Upper lobe of left lung (tissue), 4 donors: ENCODE data around the gene MEGF8.

ENCODE experiments used
- EP300 ChIP-seq, 4 donors: sonication (generic); formaldehyde crosslinking; IDR thresholded peaks; one replicate each; pipeline ENCODE4 v1.5.1; 2017; ENCODE audit warnings: antibody characterized with exemption in 4 of 4, control low read depth in 2 of 4
- POLR2A ChIP-seq, 4 donors: fragments of 450-650 bp; IDR thresholded peaks; one replicate each; pipeline ENCODE4 v1.5.1; 2016 to 2017; ENCODE audit warnings: antibody characterized with exemption in 4 of 4, mild to moderate bottlenecking in 2 of 4
- TF ChIP-seq, protein P1 (sequence below), 6 experiments: fragments of 450-650 bp in 4 of 6; fragments of 200-600 bp in 2 of 6; sonication (generic) in 2 of 6; IDR thresholded peaks; one replicate each; pipeline ENCODE4 v1.5.1; 2016 to 2019; ENCODE audit warnings: antibody characterized with exemption in 6 of 6

GRCh38 chr19:42292963-42293362, 32.5 kb upstream of the MEGF8 start:
- TF ChIP-seq POLR2A (IDR thresholded peaks at IDR 0.05), result no peak
- TF ChIP-seq EP300 (IDR thresholded peaks at IDR 0.05), result no peak
- TF ChIP-seq, protein P1, sequence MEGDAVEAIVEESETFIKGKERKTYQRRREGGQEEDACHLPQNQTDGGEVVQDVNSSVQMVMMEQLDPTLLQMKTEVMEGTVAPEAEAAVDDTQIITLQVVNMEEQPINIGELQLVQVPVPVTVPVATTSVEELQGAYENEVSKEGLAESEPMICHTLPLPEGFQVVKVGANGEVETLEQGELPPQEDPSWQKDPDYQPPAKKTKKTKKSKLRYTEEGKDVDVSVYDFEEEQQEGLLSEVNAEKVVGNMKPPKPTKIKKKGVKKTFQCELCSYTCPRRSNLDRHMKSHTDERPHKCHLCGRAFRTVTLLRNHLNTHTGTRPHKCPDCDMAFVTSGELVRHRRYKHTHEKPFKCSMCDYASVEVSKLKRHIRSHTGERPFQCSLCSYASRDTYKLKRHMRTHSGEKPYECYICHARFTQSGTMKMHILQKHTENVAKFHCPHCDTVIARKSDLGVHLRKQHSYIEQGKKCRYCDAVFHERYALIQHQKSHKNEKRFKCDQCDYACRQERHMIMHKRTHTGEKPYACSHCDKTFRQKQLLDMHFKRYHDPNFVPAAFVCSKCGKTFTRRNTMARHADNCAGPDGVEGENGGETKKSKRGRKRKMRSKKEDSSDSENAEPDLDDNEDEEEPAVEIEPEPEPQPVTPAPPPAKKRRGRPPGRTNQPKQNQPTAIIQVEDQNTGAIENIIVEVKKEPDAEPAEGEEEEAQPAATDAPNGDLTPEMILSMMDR (IDR thresholded peaks at IDR 0.05), result no peak
